CD8-positive, alpha-beta memory T cell (primary cell): ENCODE measurements around the gene ZGPAT. TPM values are rescaled to one million over a fixed set of nuclear protein-coding genes. Genes with fewer than 3 reads are reported as not detected.

Source experiments
- CTCF ChIA-PET: fragments of 350-600 bp; sonication (Branson Sonifier 250); formaldehyde crosslinking; loops from one replicate; lab custom pipeline; 2021; ENCODE audit warnings: antibody characterized with exemption; lab: Charles Lee
- POLR2A ChIA-PET: fragments of 350-600 bp; sonication (Branson Sonifier 250); formaldehyde crosslinking; loops from one replicate; lab custom pipeline; 2021; ENCODE audit warnings: antibody characterized with exemption; lab: Charles Lee
- DNase-seq, 5 donors: peaks; one replicate each; pipeline versions ENCODE4 v3.0.0 to v3.0.0-alpha.2; 2020 to 2022; ENCODE audit warnings: mixed read lengths in 1 of 5
- H3K27ac ChIP-seq: one replicate; pipeline ENCODE4 v1.7.0; 2013; ENCODE audit warnings: low read depth, mild to moderate bottlenecking, low read length, moderate library complexity
- H3K27me3 ChIP-seq: 2 replicates; pipeline ENCODE4 v1.7.0; 2013; ENCODE audit warnings: low read length, mild to moderate bottlenecking; ENCODE audit not compliant: insufficient read depth, poor library complexity, severe bottlenecking
- H3K36me3 ChIP-seq: 2 replicates; pipeline ENCODE4 v1.7.0; 2013; ENCODE audit warnings: mild to moderate bottlenecking, low read length, moderate library complexity; ENCODE audit not compliant: insufficient read depth
- H3K4me1 ChIP-seq: 2 replicates; pipeline ENCODE4 v1.7.0; 2013; ENCODE audit warnings: mild to moderate bottlenecking, low read length, moderate library complexity; ENCODE audit not compliant: insufficient read depth
- H3K4me3 ChIP-seq: 2 replicates; pipeline ENCODE4 v1.7.0; 2013; ENCODE audit warnings: mild to moderate bottlenecking, low read length
- H3K9me3 ChIP-seq: 2 replicates; pipeline ENCODE4 v1.7.0; 2013; ENCODE audit warnings: mild to moderate bottlenecking, low read length
- H3K27ac Mint-ChIP-seq, 8 donors: one replicate each; pipeline ENCODE4 v1.8.0; 2020 to 2021; ENCODE audit warnings: mixed read lengths in 8 of 8, mild to moderate bottlenecking in 6 of 8, inconsistent platforms in 3 of 8, moderate library complexity in 3 of 8
- H3K27me3 Mint-ChIP-seq, 2 donors: one replicate each; pipeline ENCODE4 v1.8.0; 2020 to 2021; ENCODE audit warnings: mixed read lengths in 2 of 2, mild to moderate bottlenecking in 1 of 2, moderate library complexity in 1 of 2
- H3K36me3 Mint-ChIP-seq, 3 donors: one replicate each; pipeline ENCODE4 v1.8.0; 2020 to 2021; ENCODE audit warnings: mixed read lengths in 3 of 3, inconsistent platforms in 1 of 3, mild to moderate bottlenecking in 1 of 3
- H3K4me1 Mint-ChIP-seq, 3 donors: one replicate each; pipeline ENCODE4 v1.8.0; 2020 to 2021; ENCODE audit warnings: mixed read lengths in 3 of 3, inconsistent platforms in 1 of 3, mild to moderate bottlenecking in 1 of 3
- H3K4me3 Mint-ChIP-seq, 7 donors: one replicate each; pipeline ENCODE4 v1.8.0; 2020 to 2021; ENCODE audit warnings: mixed read lengths in 7 of 7, mild to moderate bottlenecking in 6 of 7, moderate library complexity in 4 of 7, inconsistent platforms in 2 of 7
- H3K9me3 Mint-ChIP-seq, 5 donors: one replicate each; pipeline ENCODE4 v1.8.0; 2020 to 2022; ENCODE audit warnings: mixed read lengths in 5 of 5, mild to moderate bottlenecking in 3 of 5, moderate library complexity in 2 of 5, inconsistent platforms in 1 of 5
- polyA plus RNA-seq: library from polyadenylated mRNA; unstranded; fragments of 300-500 nt; fragmentation: Illumina TruSeq; gene quantifications from one replicate; pipeline ENCODE4 v1.2.3, GENCODE V29; 2021
- total RNA-seq, 2 experiments: library from RNA; stranded (reverse); gene quantifications; one replicate each; pipeline ENCODE4 v1.2.3, GENCODE V29; 2021

The ZGPAT gene
- total and polyA plus RNA-seq, 3 experiments from 2014 or later: 29.7 to 77.5 (median 29.9) TPM

- Mint-ChIP-seq H3K27me3 (no peaks in the 10 kb centered on the region), H3K36me3 (peaks cover 0 to 12% (median 3%) of the 10 kb centered on the region in 3 donors), H3K4me1 (peaks cover 0 to 5% (median 4%) of the 10 kb centered on the region in 3 donors), H3K4me3 (no peak overlapping the region), H3K27ac (peak overlapping the region in 1 of 8 donors; percentile 38), H3K9me3 (no peaks in the 10 kb centered on the region)
- no peak overlapping the region for H3K4me3 ChIP-seq
- H3K27ac ChIP-seq: no peak overlapping the region
- CTCF ChIA-PET: no interaction called here
- H3K4me1 ChIP-seq: peaks cover under 1% of the 10 kb centered on the region
- no peaks in the 10 kb centered on the region for H3K27me3 ChIP-seq
- POLR2A ChIA-PET: interaction anchor here (1.0 kb wide), 1 partner anchor 18 kb away, joined by 3 read pairs; no protein-coding TSS in a partner anchor
- H3K9me3 ChIP-seq: no peaks in the 10 kb centered on the region
- no peaks in the 10 kb centered on the region for H3K36me3 ChIP-seq
- DNase-seq: no peak
Measured at GRCh38 chr20:63680857-63681608, 26.8 kb upstream of the ZGPAT start.

DNA sequence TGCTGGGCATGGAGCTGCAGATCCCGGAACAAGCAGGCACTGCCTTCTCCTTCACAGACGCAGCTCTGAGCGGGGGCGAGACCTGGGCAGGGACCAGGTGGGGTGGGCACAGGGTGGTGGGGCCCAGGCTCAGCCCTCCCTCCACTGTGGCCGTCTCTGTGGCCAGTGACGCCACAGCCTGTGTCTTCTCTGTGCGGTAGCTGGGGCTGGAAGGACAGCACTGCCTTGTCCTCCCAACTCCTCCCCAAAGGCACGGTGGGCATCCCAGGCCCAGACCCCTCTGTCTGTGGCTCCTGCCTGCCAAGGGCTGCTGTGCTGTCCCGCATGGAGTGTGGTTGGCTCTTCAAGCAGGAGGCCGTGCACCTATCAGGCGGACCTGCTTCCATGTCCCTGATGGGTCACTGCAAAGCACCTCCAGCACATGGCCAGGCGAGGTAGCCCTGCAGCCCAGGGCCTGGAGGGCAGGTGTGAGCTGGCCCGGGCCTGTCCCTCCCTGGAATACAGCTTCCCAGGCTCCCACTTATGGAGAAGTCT lies 26.2 kb upstream of the ZGPAT start:
- Histone ChIP-seq H3K27ac (no peak overlapping the region), H3K27me3 (no peaks in the 10 kb centered on the region), H3K4me1 (peaks cover 7% of the 10 kb centered on the region), H3K4me3 (no peak overlapping the region), H3K36me3 (no peaks in the 10 kb centered on the region), H3K9me3 (no peaks in the 10 kb centered on the region)
- Mint-ChIP-seq H3K27ac (peak overlapping the region in 1 of 8 donors; percentile 38), H3K4me3 (no peak overlapping the region), H3K9me3 (no peaks in the 10 kb centered on the region), H3K4me1 (peaks cover 0 to 5% (median 4%) of the 10 kb centered on the region in 3 donors), H3K27me3 (no peaks in the 10 kb centered on the region), H3K36me3 (peaks cover 0 to 7% (median 3%) of the 10 kb centered on the region in 3 donors)
- CTCF ChIA-PET: no interaction called here
- POLR2A ChIA-PET: interaction anchor here (1.0 kb wide), 1 partner anchor 18 kb away, joined by 3 read pairs; no protein-coding TSS in a partner anchor
- no peak for DNase-seq

- POLR2A ChIA-PET: interaction anchor here (0.7 to 1.0 kb wide), 2 partner anchors 17 to 186 kb away, joined by 3 read pairs; no protein-coding TSS in a partner anchor
- H3K4me1 Mint-ChIP-seq: peaks cover 2 to 5% (median 4%) of the 10 kb centered on the region in 3 donors
- Histone ChIP-seq H3K36me3 (no peaks in the 10 kb centered on the region), H3K9me3 (no peaks in the 10 kb centered on the region), H3K27ac (no peak overlapping the region), H3K27me3 (no peaks in the 10 kb centered on the region), H3K4me1 (peaks cover 15% of the 10 kb centered on the region), H3K4me3 (no peak overlapping the region)
- DNase-seq: no peak
- CTCF ChIA-PET: interaction anchor here (1.3 kb wide), 1 partner anchor 25 kb away, joined by 3 read pairs; the partner anchor contains the start of genes ARFRP1 and ZGPAT
- no peaks in the 10 kb centered on the region for H3K9me3 Mint-ChIP-seq
- H3K27me3 Mint-ChIP-seq: no peaks in the 10 kb centered on the region
- H3K4me3 Mint-ChIP-seq: no peak overlapping the region
- H3K27ac Mint-ChIP-seq: no peak overlapping the region
- H3K36me3 Mint-ChIP-seq: peaks cover 0 to 3% (median 3%) of the 10 kb centered on the region in 3 donors
Measured at GRCh38 chr20:63682384-63683139, 25.3 kb upstream of the ZGPAT start.

DNA sequence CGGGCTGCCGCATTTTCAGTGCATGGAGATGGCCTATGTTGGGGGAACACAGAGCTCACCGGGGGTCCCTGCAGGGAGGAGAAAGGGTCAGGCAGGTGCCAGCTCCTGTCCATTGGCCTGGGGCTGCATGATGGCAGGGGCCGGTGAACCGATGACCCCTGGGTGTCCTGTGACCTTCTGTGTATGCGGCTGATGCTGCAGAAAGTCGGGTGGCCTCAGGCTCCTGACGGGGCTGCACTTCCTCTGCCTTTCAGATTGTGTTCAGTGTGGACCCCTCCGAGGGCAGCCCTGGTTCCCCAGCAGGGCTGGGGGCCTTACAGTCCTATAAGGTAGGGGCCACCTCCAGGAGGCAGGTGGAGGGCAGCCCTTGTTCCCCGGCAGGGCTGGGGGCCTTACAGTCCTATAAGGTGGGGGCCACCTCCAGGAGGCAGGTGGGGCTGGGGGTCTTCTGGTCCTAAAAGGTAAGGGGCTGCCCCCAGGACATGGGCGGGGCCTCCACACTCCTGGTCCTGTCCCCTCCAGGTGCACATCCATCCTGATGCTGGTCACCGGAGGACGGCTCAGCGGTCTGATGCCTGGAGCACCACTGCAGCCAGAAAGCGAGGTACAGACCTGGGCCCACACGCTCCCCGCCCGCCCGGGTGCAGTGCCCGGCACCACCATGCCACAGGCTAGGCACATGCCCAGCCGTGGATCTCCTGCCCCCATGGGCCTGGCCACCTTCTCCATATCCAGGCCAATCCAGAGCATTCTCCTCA lies 22.4 kb upstream of the ZGPAT start:
- Histone ChIP-seq H3K27ac (no peak overlapping the region), H3K27me3 (no peaks in the 10 kb centered on the region), H3K4me1 (peaks cover 16% of the 10 kb centered on the region), H3K4me3 (no peak overlapping the region), H3K9me3 (no peaks in the 10 kb centered on the region), H3K36me3 (no peaks in the 10 kb centered on the region)
- Mint-ChIP-seq H3K27me3 (no peaks in the 10 kb centered on the region), H3K36me3 (peaks cover 0 to 3% (median 0%) of the 10 kb centered on the region in 3 donors), H3K27ac (peak overlapping the region in 1 of 8 donors; percentile 41), H3K4me1 (peaks cover 2 to 5% (median 4%) of the 10 kb centered on the region in 3 donors), H3K4me3 (no peak overlapping the region), H3K9me3 (no peaks in the 10 kb centered on the region)
- CTCF ChIA-PET: no interaction called here
- POLR2A ChIA-PET: no interaction called here
- DNase-seq: no peak

- peak overlapping the region in 1 of 8 donors; percentile 41 for H3K27ac Mint-ChIP-seq
- no peak overlapping the region for H3K27ac ChIP-seq
- POLR2A ChIA-PET: no interaction called here
Measured at GRCh38 chr20:63686094-63686491, 21.7 kb upstream of the ZGPAT start.

GRCh38 chr20:63686492-63687321 lies 21.1 kb upstream of the ZGPAT start:
- Histone ChIP-seq H3K9me3 (no peaks in the 10 kb centered on the region), H3K27me3 (no peaks in the 10 kb centered on the region), H3K27ac (no peak overlapping the region), H3K36me3 (no peaks in the 10 kb centered on the region), H3K4me3 (no peak overlapping the region), H3K4me1 (peaks cover 16% of the 10 kb centered on the region)
- Mint-ChIP-seq H3K36me3 (peaks cover 0 to 3% (median 0%) of the 10 kb centered on the region in 3 donors), H3K9me3 (no peaks in the 10 kb centered on the region), H3K4me3 (peak overlapping the region in 1 of 7 donors; percentile 40), H3K4me1 (peaks cover 4 to 7% (median 5%) of the 10 kb centered on the region in 3 donors), H3K27ac (no peak overlapping the region), H3K27me3 (peaks cover 0 to 2% of the 10 kb centered on the region in 2 donors)
- ChIA-PET CTCF (no interaction called here), POLR2A (no interaction called here)
- no peak for DNase-seq

More at GRCh38 chr20:63686094-63686491, 21.7 kb upstream of the ZGPAT start:
- CTCF ChIA-PET: no interaction called here
- Histone ChIP-seq H3K4me1 (peaks cover 16% of the 10 kb centered on the region), H3K27me3 (no peaks in the 10 kb centered on the region), H3K9me3 (no peaks in the 10 kb centered on the region), H3K4me3 (no peak overlapping the region), H3K36me3 (no peaks in the 10 kb centered on the region)
- Mint-ChIP-seq H3K4me3 (no peak overlapping the region), H3K9me3 (no peaks in the 10 kb centered on the region), H3K36me3 (peaks cover 0 to 3% (median 0%) of the 10 kb centered on the region in 3 donors), H3K27me3 (no peaks in the 10 kb centered on the region), H3K4me1 (peaks cover 2 to 5% (median 4%) of the 10 kb centered on the region in 3 donors)
- no peak for DNase-seq
